Gastroesophageal sphincter (tissue), 2 donors: ENCODE results near the gene COL26A1.

ENCODE experiments used
- POLR2A ChIP-seq, 2 donors: fragments of 450-650 bp; IDR thresholded peaks; one replicate each; pipeline ENCODE4 v1.6.1; 2017; ENCODE audit warnings: antibody characterized with exemption in 2 of 2, mild to moderate bottlenecking in 2 of 2, moderate library complexity in 1 of 2
- POLR2AphosphoS5 ChIP-seq: sonication (generic); formaldehyde crosslinking; IDR thresholded peaks from one replicate; pipeline ENCODE4 v1.6.1; 2017; ENCODE audit warnings: antibody characterized with exemption

DNA sequence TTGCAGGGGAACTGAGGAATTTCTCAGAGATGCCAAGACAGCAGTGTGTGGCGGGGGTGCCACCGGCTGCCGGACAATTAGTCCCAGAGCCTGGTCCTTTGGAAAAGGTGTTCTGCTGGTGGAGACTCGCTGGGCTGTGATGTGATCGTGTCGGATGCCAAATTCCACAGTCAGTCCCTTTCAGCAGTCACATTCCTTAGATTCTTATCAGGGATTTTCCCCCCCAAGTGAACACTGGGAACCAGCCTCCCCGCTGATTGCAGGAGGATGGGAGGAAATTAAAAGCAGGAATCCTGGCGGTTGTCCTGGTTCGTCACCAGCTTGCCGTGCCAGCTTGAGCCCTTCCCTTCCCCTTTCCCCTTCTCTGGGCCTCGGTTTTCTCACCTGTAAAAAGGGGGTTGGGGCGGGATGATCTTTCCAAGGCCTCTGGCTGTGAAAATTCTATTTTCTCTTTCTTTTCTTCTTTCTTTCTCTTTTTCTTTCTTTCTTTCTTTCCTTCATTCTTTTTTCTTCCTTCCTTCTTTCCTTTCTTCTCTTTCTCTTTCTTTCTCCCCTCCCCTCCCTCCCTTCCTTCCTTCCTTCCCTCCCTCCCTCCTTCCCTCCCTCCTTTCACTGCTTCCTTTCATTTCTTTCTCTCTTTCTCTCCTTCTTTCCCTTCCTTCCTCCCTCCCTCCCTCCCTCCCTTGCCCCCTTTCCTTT, 39.6 kb downstream of the COL26A1 start:
- TF ChIP-seq POLR2A (IDR thresholded peaks at IDR 0.05): no peak
- TF ChIP-seq POLR2AphosphoS5: no peak
